NCI-H146 (cell line): ENCODE data around the gene ELP2.
A peak's percentile ranks its signal among the peaks of the same experiment; 100 is the strongest.

Experiments used
- DNase-seq: peaks from one replicate; lab custom pipeline; 2025; lab: John Stamatoyannopoulos, UW

Gene ELP2

GRCh38 chr18:36126668-36127067 is 3.0 kb upstream of the ELP2 start:
- DNase-seq = no peak

GRCh38 chr18:36127836-36128529 is 1.7 kb upstream of the ELP2 start:
- DNase-seq = peak; percentile 28

DNA sequence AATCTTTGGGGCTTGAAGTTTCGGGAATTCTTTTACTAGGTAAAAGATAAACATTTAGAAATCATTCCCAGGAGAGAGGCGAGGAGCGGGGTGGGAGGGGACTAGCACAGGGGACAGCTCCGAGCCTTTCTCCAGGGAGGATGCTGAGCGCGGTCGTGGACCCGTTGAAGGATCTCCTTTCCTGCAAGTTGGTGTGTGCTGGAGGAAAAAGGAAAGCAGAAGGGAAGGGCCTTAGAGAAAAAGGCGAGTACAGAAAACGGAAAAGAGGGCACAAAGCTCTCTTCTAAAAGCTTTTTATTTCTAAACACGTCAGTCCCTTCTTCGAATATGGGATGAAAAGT is 1.2 kb upstream of the ELP2 start:
- DNase-seq = peak; percentile 47

DNA sequence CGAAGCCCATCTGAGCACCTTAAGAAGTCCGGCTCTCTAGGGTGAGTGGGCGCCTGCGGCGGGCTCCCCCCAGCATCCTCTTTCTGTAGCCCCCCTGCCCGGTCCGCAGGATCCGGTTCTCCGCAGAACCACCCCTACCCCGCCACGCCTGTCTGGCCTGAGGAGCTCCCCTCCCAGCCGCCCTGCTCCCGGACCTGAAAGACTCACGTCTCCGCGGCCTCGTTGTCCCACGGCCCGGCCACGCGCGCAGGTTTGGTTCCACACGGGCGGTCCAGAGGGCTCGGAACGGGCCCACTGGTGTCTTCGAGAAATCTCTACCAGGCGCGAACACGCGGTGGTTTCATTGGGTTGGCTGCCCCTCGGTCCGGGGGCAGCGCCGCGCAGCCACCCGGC is 796 bp upstream of the ELP2 start:
- DNase-seq = no peak

- no peak for DNase-seq
These were observed 536 bp downstream of the ELP2 start for GRCh38 chr18:36130039-36130831.

GRCh38 chr18:36130883-36131653 is 1.4 kb downstream of the ELP2 start:
- no peak for DNase-seq

DNA sequence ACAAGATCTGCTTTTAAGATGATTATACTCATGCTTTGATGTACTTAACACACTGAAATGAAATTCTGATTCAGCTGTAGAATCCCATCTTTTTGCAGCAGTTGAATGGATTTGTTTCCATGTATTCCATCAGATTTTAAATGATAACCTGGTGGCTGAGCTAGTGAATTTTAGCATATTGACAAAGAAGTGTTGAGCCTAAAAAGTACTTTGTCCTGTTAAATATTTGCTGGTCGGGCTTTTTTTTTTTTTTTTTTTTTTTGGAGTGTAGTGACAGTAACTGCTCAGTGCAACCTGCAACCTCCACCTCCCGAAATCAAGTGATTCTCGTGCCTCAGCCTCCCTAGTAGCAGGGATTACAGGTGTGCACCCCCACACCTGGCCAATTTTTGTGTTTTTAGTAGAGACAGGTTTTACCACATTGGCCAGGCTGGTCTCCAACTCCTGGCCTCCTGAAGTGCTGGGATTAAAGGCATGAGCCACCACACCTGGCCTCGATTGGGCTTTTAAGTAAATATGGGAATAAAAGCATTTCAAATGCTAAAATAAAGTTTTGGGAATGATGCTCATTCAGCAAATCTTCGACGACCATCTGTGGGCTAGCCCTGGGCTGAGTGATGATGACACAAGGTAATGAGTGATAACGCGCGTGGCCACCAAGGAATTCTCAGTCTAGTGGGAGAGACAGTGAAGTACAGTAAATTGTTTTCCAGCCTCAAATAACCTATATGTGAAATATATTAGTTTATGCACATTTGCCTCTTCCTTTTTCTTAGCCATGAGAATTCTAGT is 2.2 kb downstream of the ELP2 start:
- no peak for DNase-seq

DNA sequence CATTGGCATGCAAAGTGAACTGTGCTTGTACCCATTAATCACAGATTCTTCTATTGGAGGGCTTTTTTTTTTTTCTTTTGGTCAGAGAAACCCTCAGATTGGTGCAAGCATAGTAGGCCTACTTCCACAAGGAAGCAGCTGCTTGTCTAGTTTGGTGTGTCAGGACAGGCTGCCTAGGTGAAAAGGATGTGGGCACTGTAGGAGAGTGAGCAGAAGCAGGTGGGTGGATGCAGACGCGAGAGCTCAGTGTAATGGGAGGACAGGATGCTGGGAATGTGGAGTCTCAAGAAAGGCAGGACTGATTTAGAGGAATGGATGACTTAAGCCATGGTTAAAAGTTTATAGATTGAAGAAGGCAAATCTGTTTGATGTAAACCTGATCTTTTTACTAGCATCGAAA is 3.1 kb downstream of the ELP2 start:
- no peak for DNase-seq

- no peak for DNase-seq
These were observed 5.6 kb downstream of the ELP2 start for GRCh38 chr18:36135264-36135663.

DNA sequence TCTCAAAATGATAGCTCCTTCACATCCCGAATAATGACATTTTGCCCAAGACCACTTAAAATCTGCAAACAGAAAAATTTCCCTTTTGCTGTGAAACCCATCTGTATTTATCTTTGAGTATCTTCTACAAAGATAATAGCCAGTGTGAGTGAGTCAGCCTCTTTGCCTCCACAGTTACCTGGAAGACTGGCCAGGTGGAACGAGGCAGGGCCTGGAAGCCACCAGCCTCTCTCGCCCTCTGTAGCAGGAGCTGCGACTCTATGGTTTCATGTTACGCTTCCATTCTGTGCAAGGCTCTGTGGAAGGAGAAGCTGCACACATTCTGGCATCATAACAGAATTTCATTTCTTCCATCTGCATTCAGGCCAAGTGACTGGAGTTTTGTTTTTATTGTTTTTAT is 9.5 kb downstream of the ELP2 start:
- no peak for DNase-seq

- no peak for DNase-seq
These were observed 11.9 kb downstream of the ELP2 start for GRCh38 chr18:36141576-36141975.

DNA sequence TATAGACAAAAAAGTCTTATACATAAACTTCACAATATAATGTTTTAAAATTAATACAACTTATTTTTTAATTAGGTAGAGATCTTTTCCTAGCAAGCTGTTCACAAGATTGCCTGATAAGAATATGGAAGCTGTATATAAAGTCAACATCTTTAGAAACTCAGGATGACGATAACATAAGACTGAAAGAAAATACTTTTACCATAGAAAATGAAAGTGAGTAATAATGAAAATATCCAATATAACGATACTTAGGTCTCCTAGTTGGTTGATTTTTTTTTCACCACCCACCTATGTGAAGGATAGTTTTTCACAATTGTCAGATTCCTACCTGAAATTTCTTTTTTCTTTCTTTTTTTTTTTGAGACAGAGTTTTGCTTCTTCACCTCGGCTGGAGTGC is 13.1 kb downstream of the ELP2 start:
- no peak for DNase-seq

DNA sequence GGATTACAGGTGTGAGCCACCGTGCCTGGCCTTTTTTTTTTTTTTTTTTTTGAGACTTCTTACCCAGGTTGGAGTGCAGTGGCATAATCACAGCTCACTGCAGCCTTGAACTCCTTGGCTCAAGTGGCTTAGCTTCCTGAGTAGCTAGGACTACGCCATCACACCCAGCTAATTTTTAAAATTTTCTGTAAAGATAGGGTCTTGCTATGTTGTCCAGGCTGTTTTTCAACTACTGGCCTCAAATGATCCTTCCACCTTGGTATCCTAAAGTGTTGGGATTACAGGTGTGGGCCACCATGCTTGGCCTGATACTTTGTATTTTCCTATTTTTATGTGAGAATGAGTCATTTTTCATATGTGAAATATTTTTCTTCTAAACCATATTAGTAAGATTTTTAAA is 13.7 kb downstream of the ELP2 start:
- no peak for DNase-seq

DNA sequence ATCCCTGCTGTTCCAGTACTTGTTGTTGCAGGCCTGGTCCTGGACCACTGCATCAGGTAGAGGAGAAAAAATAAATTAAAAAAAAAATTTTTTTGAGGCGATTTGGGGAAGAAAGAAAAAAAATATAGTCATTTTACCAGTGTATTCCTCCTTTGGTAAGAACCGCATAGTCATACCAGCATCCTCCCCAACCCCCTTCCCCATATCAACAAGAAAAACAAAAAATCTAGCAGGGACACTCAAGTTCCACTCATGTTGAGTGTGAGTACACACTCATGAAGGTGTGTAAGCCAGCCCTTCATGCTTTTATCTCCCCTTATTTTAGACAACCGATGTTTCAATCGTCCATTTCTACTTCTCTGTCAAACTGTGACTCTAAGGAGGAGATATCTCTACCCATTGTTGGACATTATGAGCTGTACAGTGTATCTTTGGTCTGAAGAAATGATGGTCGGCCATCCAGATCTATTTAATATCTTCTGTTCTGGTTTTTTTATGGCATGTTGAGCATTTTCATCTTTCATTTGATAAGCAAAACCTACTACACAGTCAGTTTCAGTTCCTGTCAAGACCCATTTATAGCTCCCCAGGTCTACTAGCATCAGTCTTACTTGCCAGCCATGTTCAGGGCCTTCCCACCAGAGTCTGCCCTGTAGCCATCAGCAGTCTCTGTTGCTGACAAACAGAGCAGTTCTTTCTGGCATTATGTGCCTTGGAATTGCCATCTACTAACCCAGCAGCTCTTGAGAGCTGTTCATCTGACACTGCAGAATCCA is 20.0 kb downstream of the ELP2 start:
- no peak for DNase-seq

- DNase-seq = no peak
These were observed 23.1 kb downstream of the ELP2 start for GRCh38 chr18:36152781-36153180.

DNA sequence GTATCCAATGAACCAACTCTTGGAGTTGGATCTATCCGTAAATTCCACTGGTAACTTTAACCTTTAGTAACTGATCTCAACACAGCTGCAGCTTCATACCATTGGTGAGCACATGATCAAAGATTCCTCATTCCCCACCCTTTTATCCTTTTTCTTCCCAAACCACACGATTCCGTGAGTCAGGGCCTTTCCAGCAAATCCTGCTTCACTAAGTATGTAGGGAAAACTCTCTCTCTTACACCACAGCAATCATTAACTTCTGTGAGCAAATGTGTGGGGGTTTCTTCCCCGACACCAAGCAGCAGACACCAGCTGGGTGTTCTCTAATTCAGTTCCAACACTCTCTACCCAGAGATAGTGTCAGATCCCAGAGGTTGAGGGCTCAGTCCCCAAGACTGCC is 23.5 kb downstream of the ELP2 start:
- DNase-seq = no peak

GRCh38 chr18:36153771-36154170 is 24.1 kb downstream of the ELP2 start:
- DNase-seq = no peak

DNA sequence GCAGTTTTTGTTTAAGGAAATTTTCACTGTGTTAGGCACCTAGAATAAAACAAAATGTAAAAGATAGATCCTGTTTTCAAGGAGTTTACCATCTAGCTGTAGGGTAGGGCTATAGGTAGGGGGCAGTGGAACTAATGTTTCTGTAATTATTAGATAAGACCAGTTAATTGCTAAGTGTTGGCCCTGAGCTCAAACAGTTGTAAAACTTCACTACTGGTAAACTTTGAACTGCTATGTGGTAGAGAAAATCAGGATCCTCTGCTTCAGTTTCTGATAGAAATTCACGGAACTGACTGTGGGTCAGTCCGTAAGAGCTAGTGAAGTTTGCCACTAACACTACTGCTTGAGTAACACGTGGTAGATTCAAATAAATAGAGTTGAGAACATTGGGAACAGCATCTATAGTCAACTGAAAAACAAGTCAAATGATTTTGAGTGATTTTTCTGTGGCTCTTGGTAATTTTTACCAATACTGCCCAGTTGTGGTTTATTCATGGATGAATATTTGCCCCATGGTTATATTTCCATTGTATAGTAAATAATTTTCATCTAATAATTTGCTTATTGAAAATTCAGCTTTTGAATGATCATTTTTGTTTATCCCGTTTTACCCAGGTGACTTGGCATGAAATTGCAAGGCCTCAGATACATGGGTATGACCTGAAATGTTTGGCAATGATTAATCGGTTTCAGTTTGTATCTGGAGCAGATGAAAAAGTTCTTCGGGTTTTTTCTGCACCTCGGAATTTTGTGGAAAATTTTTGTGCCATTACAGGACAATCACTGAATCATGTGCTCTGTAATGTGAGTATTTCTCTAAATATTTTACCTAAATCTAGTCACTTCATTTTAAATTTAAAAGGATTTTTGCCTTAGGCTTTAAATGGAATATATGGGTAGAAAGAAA is 26.4 kb downstream of the ELP2 start:
- no peak for DNase-seq

- DNase-seq = no peak
These were observed 27.7 kb downstream of the ELP2 start for GRCh38 chr18:36157441-36157840.

- DNase-seq = no peak
These were observed 28.7 kb downstream of the ELP2 start for GRCh38 chr18:36158266-36158867.
